Ramos (cell line): ENCODE data around the gene RNF208.

Source experiments
- in situ Hi-C: fragments of 300-500 bp; cut with MboI; formaldehyde crosslinking; loops from one replicate; pipeline ENCODE4 v1.14.3; 2022; ENCODE audit warnings: low sequenced_read_pairs; ENCODE audit not compliant: unreplicated experiment

RNF208 gene

GRCh38 chr9:137183980-137184595 lies 38.0 kb downstream of the RNF208 start:
- in situ Hi-C loops: no loop called here

GRCh38 chr9:137182836-137183235 lies 39.2 kb downstream of the RNF208 start:
- in situ Hi-C loops: no loop called here

- in situ Hi-C loops: no loop called here
These were observed 40.4 kb downstream of the RNF208 start for GRCh38 chr9:137181680-137182079.

GRCh38 chr9:137180491-137180890 lies 41.5 kb downstream of the RNF208 start:
- in situ Hi-C loops: no loop called here

GRCh38 chr9:137179761-137180160 lies 42.3 kb downstream of the RNF208 start:
- in situ Hi-C loops: no loop called here

- in situ Hi-C loops: no loop called here
These were observed 43.0 kb downstream of the RNF208 start for GRCh38 chr9:137178939-137179630.

- in situ Hi-C loops: no loop called here
These were observed 43.7 kb downstream of the RNF208 start for GRCh38 chr9:137178201-137178938.

GRCh38 chr9:137176302-137177182 lies 45.5 kb downstream of the RNF208 start:
- in situ Hi-C loops: no loop called here

- in situ Hi-C loops: no loop called here
These were observed 46.6 kb downstream of the RNF208 start for GRCh38 chr9:137175345-137175961.

GRCh38 chr9:137174722-137175293 lies 47.2 kb downstream of the RNF208 start:
- in situ Hi-C loops: no loop called here

GRCh38 chr9:137173796-137174664 lies 48.0 kb downstream of the RNF208 start:
- in situ Hi-C loops: no loop called here

GRCh38 chr9:137172901-137173795 lies 48.9 kb downstream of the RNF208 start:
- in situ Hi-C loops: no loop called here

- in situ Hi-C loops: no loop called here
These were observed 50.7 kb downstream of the RNF208 start for GRCh38 chr9:137171149-137171900.

GRCh38 chr9:137170486-137171148 lies 51.4 kb downstream of the RNF208 start:
- in situ Hi-C loops: no loop called here
